GM21367 (cell line): ENCODE measurements around the gene ARPC1A.
"Not testable (repeated sequence)": the region's sequence is repeated elsewhere in the genome, so short reads cannot be mapped to it uniquely, and the experiment has no call there.

ENCODE experiments used
- ATAC-seq: cut with Tn5 transposase; IDR thresholded peaks from one replicate; pipeline ENCODE4 v1.9.1; 2021; ENCODE audit not compliant: unreplicated experiment

Gene ARPC1A

DNA sequence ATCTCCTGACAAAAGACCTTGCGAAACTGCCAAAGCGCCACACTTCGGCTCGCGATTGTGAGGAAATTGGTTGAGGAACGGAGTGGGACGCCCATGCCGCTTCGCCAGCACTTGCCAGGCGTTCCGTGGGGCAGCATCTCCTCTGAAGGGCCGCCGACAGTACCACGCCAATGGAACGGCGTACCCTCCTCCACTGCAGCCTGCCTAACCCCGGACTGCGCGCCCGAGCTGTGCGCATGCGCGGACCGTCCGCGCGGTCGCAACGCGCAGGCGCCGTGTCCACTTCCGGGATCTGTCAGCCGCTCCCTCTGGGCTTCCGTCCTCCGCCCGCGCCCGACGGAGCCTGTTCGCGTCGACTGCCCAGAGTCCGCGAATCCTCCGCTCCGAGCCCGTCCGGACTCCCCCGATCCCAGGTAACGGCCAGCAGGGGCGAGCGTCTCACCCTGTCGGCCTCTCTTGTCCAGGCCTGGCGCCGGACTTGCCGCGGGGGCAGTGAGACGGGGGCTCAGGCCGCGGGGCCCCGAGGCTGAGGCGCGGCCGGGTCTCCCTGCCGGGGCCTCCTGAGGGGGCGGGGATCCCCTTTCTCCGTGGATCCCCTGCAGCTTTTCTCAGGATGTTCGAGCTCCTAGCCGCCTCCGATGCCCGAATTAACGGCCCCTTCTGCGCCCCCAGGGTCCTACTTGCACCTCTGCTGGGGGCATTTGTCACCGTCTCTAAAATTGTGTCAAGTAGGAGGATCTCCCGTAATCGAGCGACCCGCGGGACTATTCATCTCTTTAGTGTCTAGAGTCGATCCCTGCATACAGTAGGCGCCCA lies at the start of gene ARPC1A:
Gene ARPC1A, plus strand, starts transcription at position 307 of the 816 bp plus-strand sequence. CDS start 7,456 bp downstream, outside the sequence.
- ATAC-seq, result peak; percentile 77

GRCh38 chr7:99278180-99278579 lies 47.5 kb upstream of the ARPC1A start:
- ATAC-seq, result no peak

DNA sequence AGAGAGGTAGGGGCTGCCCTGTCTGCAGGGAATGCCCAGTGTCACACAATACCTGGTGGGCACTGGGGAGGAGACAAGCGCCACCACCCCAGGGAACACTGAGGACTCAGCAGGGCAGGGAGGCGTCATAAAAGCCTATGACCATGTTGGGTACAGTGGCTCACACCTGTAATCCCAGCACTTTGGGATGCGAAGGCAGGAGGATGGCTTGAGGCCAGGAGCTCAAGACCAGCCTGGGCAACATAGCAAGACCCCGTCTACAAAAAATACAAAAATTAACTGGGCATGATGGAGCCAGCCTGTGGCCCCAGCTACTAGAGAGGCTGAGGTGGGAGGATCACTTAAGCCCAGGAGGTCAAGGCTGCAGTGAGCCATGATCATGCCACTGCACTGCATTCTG lies 41.5 kb upstream of the ARPC1A start:
- ATAC-seq, result not testable (repeated sequence)

GRCh38 chr7:99287779-99288534 lies 37.7 kb upstream of the ARPC1A start:
- ATAC-seq, result no peak

- no peak for ATAC-seq
These were observed 36.5 kb upstream of the ARPC1A start for GRCh38 chr7:99289185-99289584.

DNA sequence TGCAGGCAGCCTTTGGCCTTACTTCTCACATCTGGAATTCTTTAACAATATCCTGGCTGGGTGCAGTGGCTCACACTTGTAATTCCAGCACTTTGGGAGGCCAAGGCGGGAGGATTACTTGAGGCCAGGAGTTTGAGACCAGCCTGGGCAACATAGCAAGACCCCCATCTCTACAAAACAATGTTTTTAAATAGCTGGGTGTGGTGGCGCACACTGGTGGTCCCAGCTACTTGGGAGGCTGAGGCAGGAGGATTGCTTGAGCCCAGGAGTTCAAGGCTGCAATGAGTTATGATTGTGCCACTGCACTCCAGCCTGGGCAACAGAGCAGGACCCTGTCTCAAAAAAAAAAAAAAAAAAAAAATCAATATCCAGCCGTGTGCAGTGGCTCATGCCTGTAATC lies 35.5 kb upstream of the ARPC1A start:
- not testable (repeated sequence) for ATAC-seq

- ATAC-seq, result no peak
These were observed 34.6 kb upstream of the ARPC1A start for GRCh38 chr7:99290980-99291607.

DNA sequence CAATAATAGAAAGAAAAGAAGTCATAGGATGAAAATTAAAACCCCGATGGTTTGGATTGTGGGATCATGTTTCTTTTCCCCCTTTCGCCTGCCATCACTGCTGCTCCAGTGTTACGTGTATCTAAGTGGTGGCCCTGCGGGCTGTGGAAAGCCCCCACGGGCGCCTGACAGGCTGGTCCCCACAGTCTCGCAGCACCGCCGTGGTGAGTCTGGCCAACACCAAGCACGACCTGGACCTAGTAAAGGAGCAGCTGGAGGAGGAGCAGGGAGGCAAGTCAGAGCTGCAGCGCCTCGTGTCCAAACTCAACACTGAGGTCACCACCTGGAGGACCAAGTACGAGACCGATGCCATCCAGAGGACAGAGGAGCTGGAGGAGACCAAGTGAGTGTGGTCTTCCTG lies 33.6 kb upstream of the ARPC1A start:
- ATAC-seq, result no peak

DNA sequence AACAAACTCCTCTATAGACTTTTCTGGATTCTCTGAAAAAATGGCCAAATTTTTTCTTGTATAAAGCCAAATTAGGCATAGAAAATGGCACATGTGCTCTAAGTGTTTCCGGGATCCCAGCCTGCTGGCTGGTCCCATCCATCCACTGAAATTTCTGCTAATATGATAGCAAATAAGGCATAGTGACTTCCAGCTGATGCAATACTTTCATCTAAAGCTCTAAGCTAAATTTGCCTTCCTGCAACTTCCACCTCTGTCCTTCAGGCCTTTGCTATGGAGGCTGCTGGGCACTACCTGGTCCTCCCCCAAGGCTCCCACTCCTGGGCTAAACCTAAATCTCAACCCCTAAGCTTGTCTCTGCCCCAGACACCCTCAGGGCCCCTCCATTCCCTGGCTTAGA lies 32.5 kb upstream of the ARPC1A start:
- ATAC-seq, result no peak

- no peak for ATAC-seq
These were observed 32.0 kb upstream of the ARPC1A start for GRCh38 chr7:99293650-99294049.

DNA sequence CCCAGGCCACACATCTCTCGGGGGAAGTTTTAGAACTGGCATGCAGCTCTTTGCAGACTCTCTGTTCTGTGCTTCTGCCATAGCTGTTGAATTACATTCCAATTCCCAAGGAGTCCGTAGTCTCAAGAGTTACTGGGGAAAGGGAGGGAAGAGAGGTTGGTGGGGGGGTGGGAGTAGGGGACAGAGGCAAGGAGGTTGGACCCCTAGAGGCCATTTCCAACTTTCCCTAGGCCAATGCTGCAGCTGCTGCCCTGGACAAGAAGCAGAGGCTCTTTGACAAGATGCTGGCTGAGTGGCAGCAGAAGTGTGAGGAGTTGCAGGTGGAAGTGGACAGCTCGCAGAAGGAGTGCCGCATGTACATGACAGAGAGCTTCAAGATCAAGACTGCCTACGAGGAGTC lies 29.2 kb upstream of the ARPC1A start:
- no peak for ATAC-seq

DNA sequence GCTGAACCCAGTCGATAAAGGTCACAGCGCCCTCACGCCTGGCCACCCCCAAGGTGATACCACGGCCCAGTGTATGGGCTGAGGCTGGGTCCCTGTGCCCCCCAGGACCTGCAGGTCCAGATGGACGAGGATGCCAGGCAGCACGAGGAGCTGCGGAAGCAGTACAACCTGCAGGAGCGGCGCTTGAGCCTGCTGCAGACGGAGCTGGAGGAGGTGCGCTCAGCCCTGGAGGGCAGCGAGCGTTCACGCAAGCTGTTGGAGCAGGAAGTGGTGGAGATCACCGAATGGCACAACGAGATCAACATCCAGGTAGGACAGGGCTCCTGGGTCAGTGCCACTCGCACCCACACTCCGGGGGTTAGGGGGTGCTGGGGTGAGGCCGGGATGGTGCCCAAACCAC lies 24.2 kb upstream of the ARPC1A start:
- ATAC-seq, result no peak

DNA sequence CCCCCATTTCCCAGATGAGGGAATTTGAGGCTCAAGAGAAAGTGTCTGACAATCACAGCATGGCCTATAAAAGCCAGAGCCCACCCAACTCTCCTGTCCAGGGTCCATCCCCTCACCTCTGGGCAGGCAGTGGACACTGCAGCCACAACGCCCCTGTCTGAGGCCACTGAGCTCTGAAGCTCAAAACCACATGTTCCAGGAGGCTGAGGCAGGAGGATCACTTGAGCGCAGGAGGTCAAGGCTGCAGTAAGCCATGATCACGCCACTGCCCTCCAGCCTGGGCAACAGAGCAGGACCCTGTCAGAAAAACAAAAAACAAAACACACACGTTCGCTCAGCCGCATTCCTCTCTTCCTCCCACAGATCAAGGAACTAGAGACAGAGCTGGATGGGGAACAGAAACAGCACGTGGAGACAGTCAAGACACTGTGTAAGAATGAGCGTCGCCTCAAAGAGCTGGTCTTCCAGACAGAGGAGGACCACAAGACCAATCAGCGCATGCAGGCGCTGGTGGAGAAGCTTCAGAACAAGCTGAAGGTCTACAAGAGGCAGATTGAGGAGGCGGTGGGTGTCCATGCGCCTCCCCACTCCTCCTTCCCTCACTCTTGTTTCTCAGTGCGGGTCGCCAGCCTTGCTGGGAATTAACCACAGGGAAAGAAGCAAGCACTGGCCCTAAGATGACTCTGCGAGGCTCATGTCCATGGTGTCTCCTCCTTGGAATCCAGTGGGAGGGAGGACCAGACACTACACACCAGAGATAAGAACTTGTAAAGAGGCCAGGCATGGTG lies 20.0 kb upstream of the ARPC1A start:
- ATAC-seq, result no peak

GRCh38 chr7:99308461-99309074 lies 17.1 kb upstream of the ARPC1A start:
- no peak for ATAC-seq

DNA sequence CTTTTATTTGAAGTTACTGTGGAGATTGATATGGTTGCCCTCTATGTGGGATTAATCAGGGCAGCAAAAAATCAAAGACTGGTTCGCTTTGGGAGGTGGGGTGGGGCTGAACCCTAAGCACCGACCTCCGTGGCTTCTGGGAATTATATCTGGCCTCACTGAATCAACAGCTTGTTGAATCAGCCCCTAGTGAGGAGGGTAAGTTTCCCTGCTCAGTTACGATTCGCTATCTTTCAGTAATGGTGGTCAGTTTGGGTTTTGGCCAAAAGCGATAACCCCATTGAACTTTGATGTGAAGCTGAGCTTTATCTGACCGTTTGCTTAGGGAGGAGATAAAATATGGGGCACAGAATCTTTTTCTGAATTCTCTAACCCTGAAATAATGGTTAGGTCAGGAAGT lies 16.6 kb upstream of the ARPC1A start:
- ATAC-seq, result no peak

GRCh38 chr7:99310004-99310403 lies 15.7 kb upstream of the ARPC1A start:
- no peak for ATAC-seq

- ATAC-seq, result no peak
These were observed 14.0 kb upstream of the ARPC1A start for GRCh38 chr7:99311702-99312101.

GRCh38 chr7:99312316-99313203 lies 13.1 kb upstream of the ARPC1A start:
- ATAC-seq, result no peak

DNA sequence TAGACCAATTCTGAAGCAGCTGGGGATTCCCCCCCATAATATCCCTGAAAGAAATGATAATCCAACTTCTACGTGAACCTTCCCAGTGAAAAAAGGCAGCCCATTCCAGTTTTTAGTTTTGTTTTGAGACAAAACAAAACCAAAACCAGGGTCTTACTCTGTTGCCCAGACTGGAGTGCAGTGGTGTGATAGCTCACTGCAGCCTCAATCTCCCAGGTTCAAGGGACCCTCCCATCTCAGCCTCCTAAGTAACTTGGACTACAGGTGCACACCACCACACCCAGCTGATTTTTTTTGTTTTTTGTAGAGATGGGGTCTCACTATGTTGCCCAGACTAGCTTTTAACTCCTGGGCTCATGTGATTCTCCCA lies 12.5 kb upstream of the ARPC1A start:
- ATAC-seq, result no peak

DNA sequence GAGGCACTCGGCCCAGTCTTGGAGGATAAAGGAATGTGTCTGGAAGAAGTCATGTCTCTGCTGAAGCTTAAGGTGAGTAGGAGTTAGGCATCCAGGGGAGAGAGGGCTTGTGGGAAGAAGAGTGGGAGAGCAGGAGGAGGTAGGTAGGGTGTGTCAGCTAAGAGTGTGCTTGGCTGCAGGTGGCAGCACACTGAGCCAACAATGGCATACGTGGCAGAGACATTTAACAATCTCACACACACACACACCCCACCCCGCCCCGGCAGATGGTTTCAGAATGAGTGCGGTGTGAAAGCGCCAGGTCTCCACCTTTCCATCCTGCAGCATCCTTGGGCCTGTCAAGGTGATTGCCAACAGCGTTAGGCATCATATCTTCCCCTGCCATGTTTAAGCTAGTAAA lies 11.2 kb upstream of the ARPC1A start:
- no peak for ATAC-seq
